ENCODE results near the gene TRPV4.
A peak's percentile ranks its signal among the peaks of the same experiment; 100 is the strongest.

- TF ChIP-seq CTCF (conservative IDR thresholded peaks at IDR 0.05; ENCODE audit: low read length), result peak; percentile 58
- no peak for TF ChIP-seq EZH2phosphoT487 (IDR thresholded peaks at IDR 0.05; ENCODE audit: borderline replicate concordance, low read depth, low read length)
Measured at GRCh38 chr12:109771746-109772621, 61.2 kb downstream of the TRPV4 start.

All from OCI-LY7 (cell line).